Measurements from ENCODE around the gene NELL1. TPM values are rescaled to one million over a fixed set of nuclear protein-coding genes. Genes with fewer than 3 reads are reported as not detected.

Gene NELL1
- total RNA-seq, 6 donors from 2014 or later: 0.26 TPM; not detected in 5

GRCh38 chr11:21411104-21411503 is 741.7 kb downstream of the NELL1 start:
- Histone ChIP-seq H3K36me3 (no peaks in the 10 kb centered on the region), H3K27ac (no peak overlapping the region), H3K9me3 (no peaks in the 10 kb centered on the region), H3K4me3 (no peak overlapping the region), H3K4me1 (no peaks in the 10 kb centered on the region), H3K27me3 (no peaks in the 10 kb centered on the region)
- ATAC-seq (ENCODE audit: low FRiP score in 2 of 2) (no peak), DNase-seq (no peak)
- WGBS, 2 donors: 0 to 58% methylated on average over 1 of the region's 1 CpG
- TF ChIP-seq POLR2AphosphoS5 (IDR thresholded peaks at IDR 0.05): no peak
- no peak for TF ChIP-seq POLR2A (IDR thresholded peaks at IDR 0.05)
- TF ChIP-seq CTCF (IDR thresholded peaks at IDR 0.05): no peak
- no peak for TF ChIP-seq EP300 (IDR thresholded peaks at IDR 0.05)

GRCh38 chr11:21411597-21411996 is 742.2 kb downstream of the NELL1 start:
- DNase-seq (no peak), ATAC-seq (ENCODE audit: low FRiP score in 2 of 2) (no peak)
- 68 to 75% methylated on average over 1 of the region's 1 CpG for WGBS, 2 donors
- TF ChIP-seq CTCF (IDR thresholded peaks at IDR 0.05): no peak
- no peak for TF ChIP-seq POLR2A (IDR thresholded peaks at IDR 0.05)
- no peak for TF ChIP-seq EP300 (IDR thresholded peaks at IDR 0.05)
- TF ChIP-seq POLR2AphosphoS5 (IDR thresholded peaks at IDR 0.05): no peak
- H3K36me3 ChIP-seq: no peaks in the 10 kb centered on the region
- no peak overlapping the region for H3K4me3 ChIP-seq
- no peaks in the 10 kb centered on the region for H3K27me3 ChIP-seq
- no peaks in the 10 kb centered on the region for H3K4me1 ChIP-seq
- H3K27ac ChIP-seq: no peak overlapping the region
- H3K9me3 ChIP-seq: no peaks in the 10 kb centered on the region

- Histone ChIP-seq H3K9me3 (no peaks in the 10 kb centered on the region), H3K27me3 (no peaks in the 10 kb centered on the region), H3K36me3 (no peaks in the 10 kb centered on the region), H3K4me1 (no peaks in the 10 kb centered on the region), H3K27ac (no peak overlapping the region), H3K4me3 (no peak overlapping the region)
- DNase-seq (no peak), ATAC-seq (ENCODE audit: low FRiP score in 2 of 2) (no peak)
- WGBS, 2 donors: 45 to 63% methylated on average over 5 of the region's 5 CpGs
- no peak for TF ChIP-seq POLR2AphosphoS5 (IDR thresholded peaks at IDR 0.05)
- no peak for TF ChIP-seq CTCF (IDR thresholded peaks at IDR 0.05)
- no peak for TF ChIP-seq POLR2A (IDR thresholded peaks at IDR 0.05)
- TF ChIP-seq EP300 (IDR thresholded peaks at IDR 0.05): no peak
These were observed 743.4 kb downstream of the NELL1 start for GRCh38 chr11:21412652-21413383.

- H3K4me3 ChIP-seq: no peak overlapping the region
- WGBS, 2 donors: 35 to 47% methylated on average over 2 of the region's 2 CpGs
- DNase-seq (no peak), ATAC-seq (ENCODE audit: low FRiP score in 2 of 2) (no peak)
- H3K9me3 ChIP-seq: no peaks in the 10 kb centered on the region
- H3K27me3 ChIP-seq: no peaks in the 10 kb centered on the region
- no peaks in the 10 kb centered on the region for H3K36me3 ChIP-seq
- TF ChIP-seq POLR2A (IDR thresholded peaks at IDR 0.05) (no peak), POLR2AphosphoS5 (IDR thresholded peaks at IDR 0.05) (no peak), EP300 (IDR thresholded peaks at IDR 0.05) (no peak), CTCF (IDR thresholded peaks at IDR 0.05) (no peak)
- H3K4me1 ChIP-seq: no peaks in the 10 kb centered on the region
- no peak overlapping the region for H3K27ac ChIP-seq
These were observed 745.6 kb downstream of the NELL1 start for GRCh38 chr11:21414953-21415352.

- no peak for DNase-seq
- no peaks in the 10 kb centered on the region for H3K9me3 ChIP-seq
- 44 to 55% methylated on average over 2 of the region's 2 CpGs for WGBS, 2 donors
- no peaks in the 10 kb centered on the region for H3K27me3 ChIP-seq
- no peak for TF ChIP-seq EP300 (IDR thresholded peaks at IDR 0.05)
- no peak for TF ChIP-seq POLR2AphosphoS5 (IDR thresholded peaks at IDR 0.05)
- TF ChIP-seq CTCF (IDR thresholded peaks at IDR 0.05): no peak
- no peak overlapping the region for H3K27ac ChIP-seq
- no peak overlapping the region for H3K4me3 ChIP-seq
- no peak for ATAC-seq (ENCODE audit: low FRiP score in 2 of 2)
- no peaks in the 10 kb centered on the region for H3K36me3 ChIP-seq
- no peaks in the 10 kb centered on the region for H3K4me1 ChIP-seq
These were observed 746.2 kb downstream of the NELL1 start for GRCh38 chr11:21415606-21416005.

Measured in upper lobe of left lung (tissue), 6 donors.